GM18870 (cell line): ENCODE measurements around the gene LGALS9.
"Not testable (repeated sequence)": the region's sequence is repeated elsewhere in the genome, so short reads cannot be mapped to it uniquely, and the experiment has no call there.

Source experiments
- ATAC-seq: cut with Tn5 transposase; IDR thresholded peaks from one replicate; pipeline ENCODE4 v1.9.1; 2021; ENCODE audit warnings: moderate library complexity; ENCODE audit not compliant: unreplicated experiment

Gene LGALS9

DNA sequence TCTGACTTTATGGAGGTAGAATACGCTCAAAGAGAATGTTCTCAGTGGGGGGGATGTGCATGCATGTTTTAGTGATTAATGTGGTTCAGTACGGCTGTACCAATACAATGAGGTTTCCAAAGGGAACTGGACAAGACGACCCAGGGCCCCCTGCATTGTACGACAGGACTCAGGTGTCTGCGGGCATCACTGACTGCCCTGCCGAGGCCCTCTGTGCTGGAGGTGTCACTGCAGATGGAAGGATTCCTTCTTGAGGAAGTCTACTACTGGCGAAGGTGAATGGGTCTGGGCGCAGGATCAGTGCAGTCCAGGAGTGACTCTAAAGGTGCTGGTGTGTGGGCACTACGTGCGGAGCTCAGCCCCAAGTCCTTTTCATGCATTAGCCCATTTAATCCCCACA, 3.5 kb upstream of the LGALS9 start:
- no peak for ATAC-seq

DNA sequence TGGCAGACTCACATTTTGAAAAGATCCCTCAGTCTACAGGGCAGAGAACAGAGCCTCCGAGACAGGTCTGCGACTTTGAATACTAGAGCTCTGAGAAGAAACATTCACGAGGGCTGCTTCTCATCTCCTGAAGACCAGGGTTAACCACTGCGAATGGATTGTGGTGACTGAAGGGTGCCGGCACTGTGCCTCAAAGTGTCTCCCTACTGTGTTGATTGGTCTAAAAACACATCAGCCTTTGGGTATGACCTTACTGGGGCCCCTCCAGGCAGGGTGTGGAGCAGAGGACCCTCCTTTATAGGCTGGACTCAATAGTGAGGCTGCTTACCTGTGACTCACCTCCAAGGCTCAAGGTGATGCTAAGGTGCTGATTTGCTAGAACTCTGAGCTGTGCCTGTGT, 2.6 kb upstream of the LGALS9 start:
- ATAC-seq = no peak

DNA sequence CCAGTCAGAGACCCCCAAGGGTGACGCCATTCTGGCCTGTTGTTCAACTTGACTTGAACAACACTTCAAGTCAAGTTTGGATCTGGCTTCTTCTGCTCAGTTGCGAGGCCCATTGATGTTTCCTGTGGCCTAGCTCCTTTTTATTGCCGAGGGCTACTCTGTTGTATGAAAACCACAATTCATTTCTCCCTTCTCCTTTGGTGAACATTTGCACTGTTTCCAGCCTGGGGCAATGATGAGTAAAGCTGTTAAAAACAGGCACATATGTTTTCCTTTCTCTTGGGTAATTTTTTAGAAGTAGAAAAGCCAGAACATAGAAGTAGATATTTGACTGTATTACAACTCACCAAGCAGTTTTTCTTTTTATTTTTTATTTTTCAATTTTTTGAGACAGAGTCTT, 1.7 kb upstream of the LGALS9 start:
- not testable (repeated sequence) for ATAC-seq

DNA sequence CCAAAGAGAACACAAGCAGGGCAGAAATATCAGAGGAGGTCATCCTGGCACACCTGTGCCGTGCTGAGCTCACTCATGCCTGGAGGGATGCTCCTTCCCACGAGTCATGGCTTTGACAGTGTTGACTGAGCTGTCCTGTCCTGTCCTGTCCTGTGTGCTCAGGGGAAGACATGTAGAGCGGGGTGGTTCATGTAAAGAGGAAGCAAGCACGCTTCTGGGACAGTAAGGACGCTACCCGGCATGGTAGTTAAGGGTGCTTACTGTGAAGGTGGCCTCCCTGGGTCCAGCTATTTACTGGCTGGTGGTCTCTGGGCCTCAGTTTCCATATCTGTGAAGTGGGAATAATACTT, 398 bp downstream of the LGALS9 start:
- ATAC-seq = no peak

DNA sequence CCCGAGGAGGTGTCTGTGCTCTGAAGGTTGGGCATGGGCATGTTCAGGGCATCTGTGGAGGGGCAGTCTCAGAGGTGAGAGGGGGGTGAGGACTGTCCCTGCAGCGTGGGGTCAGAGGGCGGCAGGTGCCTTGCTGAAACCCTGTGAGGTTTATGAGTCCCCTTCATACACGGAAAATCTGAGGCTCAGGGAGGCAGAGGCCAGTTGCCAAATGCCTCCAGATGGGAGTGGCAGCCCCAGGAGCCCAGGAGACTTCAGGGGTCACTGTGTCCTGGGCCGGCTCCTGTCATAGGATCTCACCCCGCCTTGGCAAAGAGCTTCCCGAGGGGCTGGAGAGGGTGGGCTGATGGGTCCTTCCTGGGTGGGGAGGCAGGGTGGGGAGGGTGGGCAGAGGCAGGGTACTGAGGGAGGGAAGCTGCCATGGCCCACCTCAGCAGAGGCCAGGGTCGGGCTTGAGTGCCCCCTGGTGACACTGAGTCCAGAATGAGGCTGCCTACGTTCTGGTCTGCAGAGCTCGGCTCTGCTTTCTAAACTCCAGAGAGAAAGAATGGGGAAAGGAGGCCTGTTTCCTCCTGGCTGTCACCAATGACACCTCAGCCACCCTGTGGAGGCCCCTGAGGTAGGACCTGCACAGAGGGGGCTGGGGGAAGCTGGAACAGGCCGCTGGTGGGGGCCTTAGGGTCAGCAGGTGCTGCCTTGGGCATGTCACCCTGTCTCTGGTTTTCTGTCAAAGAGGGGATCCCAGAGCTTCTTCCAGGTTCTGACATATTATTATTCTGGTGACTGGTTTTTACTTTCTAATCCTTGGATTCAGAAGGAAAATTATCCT, 1.1 kb downstream of the LGALS9 start:
- no peak for ATAC-seq

DNA sequence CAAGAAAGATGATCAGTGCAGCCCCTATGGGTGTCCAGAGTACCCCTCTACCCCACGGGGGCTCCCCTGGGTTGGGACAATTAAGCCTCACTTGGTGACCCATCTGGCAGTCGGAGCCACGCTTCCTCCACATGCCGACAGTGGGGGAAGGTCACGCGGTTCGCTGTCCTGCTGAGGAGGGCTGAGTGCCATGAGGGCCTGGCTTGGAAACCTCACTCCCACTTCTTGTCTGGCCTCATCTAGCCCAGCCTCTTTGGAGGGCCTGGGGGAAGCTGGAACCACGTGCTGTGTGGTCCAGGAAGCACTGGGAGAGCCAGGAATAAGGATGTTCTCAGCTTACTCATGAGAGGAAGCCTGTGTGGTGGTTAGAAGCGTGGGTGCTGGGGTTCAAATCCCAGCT, 1.8 kb downstream of the LGALS9 start:
- not testable (repeated sequence) for ATAC-seq

DNA sequence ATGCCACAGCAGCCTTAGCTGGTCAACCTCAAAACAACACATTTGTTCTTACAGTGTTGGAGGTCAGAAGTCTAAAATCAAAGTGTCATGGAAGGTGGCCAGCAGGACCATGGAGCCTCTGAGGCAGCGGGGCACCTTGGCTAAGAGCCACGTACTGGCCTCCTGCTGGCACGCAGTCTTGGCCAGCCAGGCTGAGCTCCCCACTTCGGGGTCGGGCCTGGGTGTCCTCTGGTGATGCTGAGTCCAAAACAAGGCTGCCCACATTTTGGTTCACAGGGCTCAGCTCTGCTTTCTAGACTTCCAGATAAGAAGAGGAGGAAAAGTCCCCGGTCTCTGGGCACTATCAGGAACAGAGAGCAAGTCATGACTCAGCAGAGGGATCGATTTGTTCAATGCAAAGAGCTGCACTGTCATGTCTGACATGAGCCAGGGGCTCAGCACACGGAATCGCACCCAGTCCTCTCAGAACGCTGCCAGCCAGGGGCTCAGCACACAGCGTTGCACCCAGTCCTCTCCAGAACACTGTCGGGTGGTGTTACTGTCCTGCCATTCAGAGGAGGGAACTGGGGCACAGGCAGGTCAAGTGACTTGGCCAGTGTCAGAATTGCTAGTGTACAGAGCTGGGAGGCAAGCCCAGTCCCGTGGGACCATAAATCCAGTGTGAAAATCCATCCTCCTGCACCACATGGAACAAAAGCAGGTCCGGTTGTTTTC, 2.5 kb downstream of the LGALS9 start:
- ATAC-seq = no peak

DNA sequence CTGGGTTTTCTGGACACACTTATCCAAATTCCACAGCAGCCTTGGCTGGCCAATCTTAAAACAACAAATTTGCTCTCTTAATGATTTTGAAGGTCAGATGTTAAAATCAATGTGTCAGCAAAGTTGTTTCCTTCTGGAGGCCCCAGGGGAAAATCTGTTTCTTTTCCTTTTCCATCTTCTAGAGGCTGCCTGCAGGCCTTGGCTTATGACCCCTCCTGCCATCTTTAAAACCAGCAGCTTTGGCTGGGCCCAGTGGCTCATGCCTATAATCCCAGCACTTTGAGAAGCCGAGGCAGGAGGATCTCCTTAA, 3.0 kb downstream of the LGALS9 start:
- no peak for ATAC-seq

DNA sequence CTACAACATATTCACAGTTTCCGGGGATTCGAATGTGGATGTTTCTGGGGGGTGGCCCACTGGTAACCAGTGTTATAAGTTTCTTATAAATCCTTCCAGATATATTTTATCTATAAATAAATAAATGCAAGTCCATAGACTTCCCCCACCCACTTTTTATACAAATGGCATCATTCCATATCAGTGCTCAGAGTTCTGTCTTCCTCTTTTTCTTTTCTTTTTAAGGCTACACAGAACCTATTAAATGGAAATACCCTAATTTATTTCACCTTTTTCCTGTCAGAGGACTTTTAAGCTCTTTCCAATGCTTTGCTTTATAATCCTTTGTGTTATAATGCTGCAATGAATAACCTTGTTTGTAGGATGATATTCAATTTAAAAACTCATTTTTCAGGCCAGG, 3.8 kb downstream of the LGALS9 start:
- no peak for ATAC-seq

DNA sequence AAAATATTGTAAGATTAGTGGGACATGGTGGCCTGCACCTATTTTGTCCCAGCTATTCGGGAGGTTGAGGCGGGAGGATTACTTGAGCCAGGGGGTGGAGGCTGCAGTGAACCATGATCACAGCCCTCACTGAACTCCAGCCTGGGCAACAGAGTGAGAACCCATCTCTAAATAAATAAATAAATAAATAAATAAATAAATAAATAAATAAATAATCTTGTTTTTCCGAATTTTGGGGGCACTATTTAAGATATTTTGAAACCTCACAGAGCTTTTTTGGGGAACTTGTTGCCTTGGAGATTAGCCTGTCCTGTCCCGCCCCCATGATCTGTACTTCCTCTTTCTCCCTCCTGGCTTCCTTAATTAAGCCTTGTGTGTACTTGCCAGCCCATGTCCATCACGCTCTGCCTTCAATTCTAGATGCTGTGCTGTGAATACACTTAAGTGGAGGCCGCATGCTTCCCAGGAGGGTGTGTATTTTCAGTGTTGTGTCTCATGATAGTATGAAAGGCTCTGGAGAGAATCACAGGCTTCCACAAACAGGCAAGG, 4.4 kb downstream of the LGALS9 start:
- ATAC-seq = no peak

DNA sequence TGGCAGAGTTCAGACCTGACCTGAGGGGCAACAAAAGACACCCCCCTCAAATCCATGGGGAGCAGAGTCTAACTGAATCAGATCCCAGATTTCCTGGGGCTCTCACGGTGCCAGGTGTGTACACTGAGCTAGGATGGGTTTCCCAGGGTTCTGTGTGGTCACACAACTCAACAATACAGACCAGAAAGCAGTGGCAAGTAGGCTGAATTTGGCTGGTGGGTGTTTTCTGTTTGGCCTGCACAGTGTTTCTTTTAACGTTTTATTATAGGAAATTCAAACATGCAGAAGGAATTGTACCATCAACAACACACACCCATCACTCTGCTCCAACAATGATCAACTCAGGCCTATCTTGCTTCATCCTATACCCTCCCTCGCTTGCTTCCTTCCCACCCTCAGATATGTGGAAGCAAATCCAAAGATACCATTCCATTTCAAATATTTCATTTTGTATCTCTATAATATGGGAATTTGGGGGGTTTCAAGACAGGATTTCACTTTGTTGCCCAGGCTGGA, 5.1 kb downstream of the LGALS9 start:
- not testable (repeated sequence) for ATAC-seq

DNA sequence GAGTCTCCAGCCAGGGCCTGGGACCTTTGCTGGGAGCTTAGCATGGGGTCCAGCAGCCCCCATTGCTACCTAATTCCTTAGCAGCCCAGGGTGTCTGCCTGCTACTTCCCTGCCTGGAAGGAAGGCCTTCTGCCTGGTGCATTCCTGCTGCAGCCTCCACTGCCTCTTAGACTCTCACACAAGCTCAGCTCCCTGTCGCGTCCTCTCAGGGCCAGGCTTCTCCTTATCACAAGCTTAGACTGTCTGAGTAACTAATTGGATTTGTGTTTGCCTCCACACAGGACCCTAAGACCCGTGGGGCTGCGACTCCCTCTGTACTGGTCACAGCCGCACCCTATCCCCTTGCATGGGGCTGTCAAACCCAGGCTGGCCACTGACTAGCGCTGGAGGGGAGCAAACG, 6.8 kb downstream of the LGALS9 start:
- not testable (repeated sequence) for ATAC-seq

DNA sequence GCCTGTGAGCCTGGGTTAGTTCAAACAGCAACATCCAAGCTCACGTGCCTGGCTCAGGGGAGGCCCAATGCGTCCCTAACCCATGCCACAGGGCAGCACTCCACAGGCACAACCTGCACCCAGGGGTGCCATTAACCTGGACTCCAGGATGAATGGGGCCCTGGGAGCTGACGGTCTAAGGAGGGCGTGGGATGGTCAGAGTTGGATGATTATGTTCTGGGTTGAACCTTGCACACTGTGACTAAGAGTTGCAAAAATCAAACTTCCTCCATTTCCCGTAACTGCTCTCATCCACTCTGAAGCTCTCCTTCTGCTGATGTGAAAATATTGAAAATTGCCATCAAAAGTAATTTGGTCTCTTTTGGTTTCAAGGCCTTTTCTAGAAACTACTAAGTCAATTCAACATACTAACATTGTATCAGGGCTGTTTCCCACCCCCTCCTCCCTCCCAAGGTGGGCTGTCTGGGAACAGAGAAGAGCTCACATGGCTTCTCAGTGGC, 7.5 kb downstream of the LGALS9 start:
- not testable (repeated sequence) for ATAC-seq

DNA sequence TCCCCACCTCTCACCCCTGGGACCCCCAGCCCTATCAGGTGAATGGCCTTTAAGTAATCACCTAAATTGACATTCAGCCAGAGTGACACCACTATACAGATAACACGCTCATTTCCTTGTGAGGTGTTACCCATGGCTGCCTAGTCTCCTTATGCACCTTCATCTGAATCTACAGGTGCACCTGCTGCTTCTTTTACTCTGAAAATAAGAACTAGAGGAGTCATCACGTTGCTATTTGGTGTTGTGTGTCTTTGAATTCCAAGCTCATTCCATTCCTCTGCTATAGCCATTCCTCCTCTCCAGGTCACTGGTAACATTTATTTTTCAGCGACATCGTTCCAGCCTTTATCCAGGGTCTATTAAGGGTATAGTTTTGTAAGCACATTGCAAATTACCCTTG, 9.8 kb downstream of the LGALS9 start:
- no peak for ATAC-seq

DNA sequence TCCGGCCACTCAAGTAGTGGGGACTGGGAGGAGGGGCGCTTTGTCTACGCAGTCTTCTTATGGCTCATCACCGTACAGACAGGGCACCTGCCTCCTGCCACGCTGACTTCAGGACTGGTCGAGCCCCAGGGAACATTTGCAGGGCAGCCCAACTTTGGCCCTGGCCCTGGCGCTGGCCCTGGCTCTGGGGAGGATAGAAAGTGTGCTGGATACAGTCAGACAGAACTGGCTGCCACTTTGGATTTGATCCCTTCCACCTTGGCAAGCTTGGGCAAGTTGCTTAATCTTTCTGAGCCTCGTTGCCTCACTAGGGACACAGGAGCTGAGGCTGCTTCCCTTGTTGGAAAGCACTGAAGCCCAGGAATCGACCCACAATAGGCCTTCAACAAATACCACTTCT, 13.6 kb downstream of the LGALS9 start:
- no peak for ATAC-seq

DNA sequence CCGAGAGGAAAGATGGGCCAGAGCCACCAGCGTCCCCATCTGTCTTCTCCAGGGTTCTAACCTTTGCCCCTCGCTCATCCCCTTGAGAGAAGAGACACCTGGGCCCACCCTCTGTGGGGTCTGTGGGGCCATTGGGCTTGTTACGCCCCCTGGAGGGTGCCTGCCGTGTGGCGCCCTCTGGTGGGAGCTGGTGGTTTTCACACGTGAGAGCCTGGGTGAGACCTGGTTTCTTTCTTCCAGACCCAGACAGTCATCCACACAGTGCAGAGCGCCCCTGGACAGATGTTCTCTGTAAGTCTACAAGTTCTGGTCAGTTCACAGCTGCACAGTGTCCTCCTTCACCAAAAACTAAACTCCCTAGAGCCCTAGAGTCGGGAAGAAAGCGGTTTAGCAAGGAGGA, 14.6 kb downstream of the LGALS9 start:
- not testable (repeated sequence) for ATAC-seq

DNA sequence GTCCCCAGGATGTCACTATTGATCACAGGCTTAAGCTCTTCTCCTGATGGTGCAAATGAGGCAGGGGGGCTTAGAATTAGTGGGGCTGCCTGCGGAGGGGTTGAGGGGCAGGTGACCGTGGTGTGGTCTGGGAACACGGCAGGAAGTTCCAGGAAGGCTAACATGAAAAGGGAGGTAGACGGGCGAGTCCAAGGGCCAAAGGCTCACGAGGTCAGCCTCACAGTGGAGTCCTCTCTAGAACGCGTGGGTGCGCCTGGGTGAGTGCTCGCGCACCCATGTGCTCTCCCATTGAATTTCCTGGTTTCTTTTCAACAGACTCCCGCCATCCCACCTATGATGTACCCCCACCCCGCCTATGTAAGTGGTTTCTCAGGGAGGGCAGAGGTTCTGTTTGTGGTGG, 15.2 kb downstream of the LGALS9 start:
- ATAC-seq = no peak

DNA sequence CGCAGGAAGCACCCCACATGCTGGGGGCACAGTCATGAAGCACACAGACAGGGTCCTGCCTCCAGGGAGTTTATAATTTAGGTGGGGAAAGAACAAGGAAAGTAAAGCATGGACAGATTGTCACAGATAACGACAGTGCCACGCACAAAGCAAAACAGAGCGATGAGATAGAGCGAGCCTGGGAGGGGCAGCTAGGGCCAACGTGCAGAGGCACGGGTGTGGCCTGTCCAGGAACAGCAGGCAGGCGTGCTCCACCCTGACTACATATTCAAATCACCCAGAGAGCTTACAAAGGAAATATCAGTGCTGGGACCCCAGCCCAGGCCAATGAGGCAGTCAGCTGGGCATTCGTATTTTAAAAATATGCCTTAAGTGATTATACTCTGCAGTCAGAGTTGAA, 16.8 kb downstream of the LGALS9 start:
- no peak for ATAC-seq

DNA sequence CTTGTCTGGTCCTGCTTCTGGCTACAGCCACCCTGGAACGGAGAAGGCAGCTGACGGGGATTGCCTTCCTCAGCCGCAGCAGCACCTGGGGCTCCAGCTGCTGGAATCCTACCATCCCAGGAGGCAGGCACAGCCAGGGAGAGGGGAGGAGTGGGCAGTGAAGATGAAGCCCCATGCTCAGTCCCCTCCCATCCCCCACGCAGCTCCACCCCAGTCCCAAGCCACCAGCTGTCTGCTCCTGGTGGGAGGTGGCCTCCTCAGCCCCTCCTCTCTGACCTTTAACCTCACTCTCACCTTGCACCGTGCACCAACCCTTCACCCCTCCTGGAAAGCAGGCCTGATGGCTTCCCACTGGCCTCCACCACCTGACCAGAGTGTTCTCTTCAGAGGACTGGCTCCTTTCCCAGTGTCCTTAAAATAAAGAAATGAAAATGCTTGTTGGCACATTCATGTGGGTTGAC, 18.2 kb downstream of the LGALS9 start:
- not testable (repeated sequence) for ATAC-seq

DNA sequence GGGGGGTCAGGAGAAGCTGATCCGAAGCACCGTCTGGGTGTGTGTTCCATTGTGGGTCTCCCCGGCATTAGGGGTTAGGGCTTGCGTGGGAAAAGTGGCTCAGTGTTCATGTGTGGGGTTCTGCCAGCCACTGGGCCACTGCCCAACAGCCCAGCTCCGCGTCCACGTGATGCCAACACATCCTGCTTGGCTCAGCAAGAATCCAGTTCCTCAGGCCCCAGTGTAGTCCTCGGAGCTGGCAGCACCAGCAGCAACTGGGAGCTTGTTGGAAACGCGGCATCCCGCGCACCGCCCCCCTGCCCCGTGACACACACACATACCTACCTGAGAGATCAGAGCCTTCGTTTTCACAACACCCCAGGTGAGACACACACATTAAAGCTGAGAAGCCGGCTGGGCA, 18.9 kb downstream of the LGALS9 start:
- no peak for ATAC-seq

DNA sequence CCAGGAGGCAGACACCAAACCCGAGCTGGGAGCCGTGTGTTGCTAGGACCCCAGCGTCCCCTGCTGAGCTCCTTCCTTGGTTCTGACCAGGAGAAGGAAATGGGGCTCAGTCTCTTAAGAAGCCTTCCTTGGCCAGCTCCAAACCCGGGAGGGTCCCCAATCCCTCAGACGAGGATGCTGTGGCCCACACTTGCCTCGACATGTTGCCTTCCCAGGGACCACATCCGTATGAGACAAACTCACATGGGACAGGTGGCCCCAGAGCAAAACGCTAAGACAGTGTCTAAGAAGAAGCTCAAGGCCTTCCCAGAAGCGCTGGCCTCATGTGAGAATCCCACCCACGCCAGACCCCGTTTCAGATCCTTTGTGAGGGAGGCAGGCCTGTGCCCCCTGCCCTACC, 19.8 kb downstream of the LGALS9 start:
- no peak for ATAC-seq
